RWPE2 (cell line): Measurements from ENCODE around the gene KASH5.

Source experiments
- ATAC-seq: fragments of 200-7000 bp; cut with Tn5 transposase; 3 replicates; pipeline ENCODE4 v1.9.1; 2021; ENCODE audit warnings: low read depth
- DNase-seq: peaks from one replicate; pipeline ENCODE4 v3.0.0-alpha.2; 2020; ENCODE audit warnings: low spot score
- H3K27ac ChIP-seq: fragments of 450-650 bp; 2 replicates; pipeline ENCODE4 v1.5.1; 2017; ENCODE audit warnings: mild to moderate bottlenecking; ENCODE audit not compliant: poor library complexity, severe bottlenecking
- H3K27me3 ChIP-seq: fragments of 250-450 bp; sonication (Bioruptor Pico); 2 replicates; pipeline ENCODE4 v1.5.1; 2021; ENCODE audit warnings: mild to moderate bottlenecking, moderate library complexity; ENCODE audit not compliant: insufficient read depth, poor library complexity, severe bottlenecking
- H3K36me3 ChIP-seq: fragments of 250-450 bp; sonication (Bioruptor Pico); 2 replicates; pipeline ENCODE4 v1.5.1; 2020; ENCODE audit warnings: low read depth, mild to moderate bottlenecking, moderate library complexity
- H3K4me1 ChIP-seq: fragments of 250-450 bp; sonication (Bioruptor Pico); 2 replicates; pipeline ENCODE4 v1.5.1; 2021; ENCODE audit warnings: mild to moderate bottlenecking, moderate library complexity; ENCODE audit not compliant: insufficient read depth, poor library complexity, severe bottlenecking
- H3K4me3 ChIP-seq: fragments of 250-450 bp; sonication (Bioruptor Pico); 2 replicates; pipeline ENCODE4 v1.5.1; 2021; ENCODE audit warnings: mild to moderate bottlenecking, moderate library complexity; ENCODE audit not compliant: severe bottlenecking
- H3K9me3 ChIP-seq: fragments of 250-450 bp; sonication (Bioruptor Pico); 2 replicates; pipeline ENCODE4 v1.5.1; 2021; ENCODE audit warnings: mild to moderate bottlenecking, moderate library complexity; ENCODE audit not compliant: severe bottlenecking
- TF ChIP-seq, protein P1 (sequence below): fragments of 450-650 bp; IDR thresholded peaks from one replicate; pipeline ENCODE4 v1.5.1; 2017; ENCODE audit warnings: mild to moderate bottlenecking, moderate library complexity; ENCODE audit not compliant: poor library complexity, severe bottlenecking

The KASH5 gene

DNA sequence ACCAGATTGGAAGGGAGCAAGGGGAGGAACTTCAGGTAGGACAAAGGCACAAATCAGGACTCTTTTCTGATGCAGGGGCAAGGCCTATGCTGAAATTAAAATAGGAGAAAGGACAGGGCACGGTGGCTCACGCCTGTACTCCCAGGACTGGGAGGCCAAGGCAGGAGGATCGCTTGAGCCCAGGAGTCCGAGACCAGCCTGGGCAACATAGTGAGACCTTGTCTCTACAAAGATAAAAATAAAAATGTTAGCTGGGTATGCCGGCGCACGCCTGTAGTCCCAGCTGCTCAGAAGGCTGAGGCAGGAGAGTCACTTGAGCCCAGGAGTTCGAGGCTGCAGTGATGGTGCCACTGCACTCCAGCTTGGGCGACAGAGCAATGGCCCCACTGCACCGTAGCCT lies 47.6 kb downstream of the KASH5 start:
- TF ChIP-seq, protein P1, sequence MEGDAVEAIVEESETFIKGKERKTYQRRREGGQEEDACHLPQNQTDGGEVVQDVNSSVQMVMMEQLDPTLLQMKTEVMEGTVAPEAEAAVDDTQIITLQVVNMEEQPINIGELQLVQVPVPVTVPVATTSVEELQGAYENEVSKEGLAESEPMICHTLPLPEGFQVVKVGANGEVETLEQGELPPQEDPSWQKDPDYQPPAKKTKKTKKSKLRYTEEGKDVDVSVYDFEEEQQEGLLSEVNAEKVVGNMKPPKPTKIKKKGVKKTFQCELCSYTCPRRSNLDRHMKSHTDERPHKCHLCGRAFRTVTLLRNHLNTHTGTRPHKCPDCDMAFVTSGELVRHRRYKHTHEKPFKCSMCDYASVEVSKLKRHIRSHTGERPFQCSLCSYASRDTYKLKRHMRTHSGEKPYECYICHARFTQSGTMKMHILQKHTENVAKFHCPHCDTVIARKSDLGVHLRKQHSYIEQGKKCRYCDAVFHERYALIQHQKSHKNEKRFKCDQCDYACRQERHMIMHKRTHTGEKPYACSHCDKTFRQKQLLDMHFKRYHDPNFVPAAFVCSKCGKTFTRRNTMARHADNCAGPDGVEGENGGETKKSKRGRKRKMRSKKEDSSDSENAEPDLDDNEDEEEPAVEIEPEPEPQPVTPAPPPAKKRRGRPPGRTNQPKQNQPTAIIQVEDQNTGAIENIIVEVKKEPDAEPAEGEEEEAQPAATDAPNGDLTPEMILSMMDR = no peak
- Histone ChIP-seq H3K9me3 (no peaks in the 10 kb centered on the region), H3K36me3 (no peaks in the 10 kb centered on the region), H3K27ac (no peak overlapping the region), H3K27me3 (peaks cover 96% of the 10 kb centered on the region), H3K4me3 (no peak overlapping the region), H3K4me1 (no peaks in the 10 kb centered on the region)
- DNase-seq = no peak
- ATAC-seq = no peak

DNA sequence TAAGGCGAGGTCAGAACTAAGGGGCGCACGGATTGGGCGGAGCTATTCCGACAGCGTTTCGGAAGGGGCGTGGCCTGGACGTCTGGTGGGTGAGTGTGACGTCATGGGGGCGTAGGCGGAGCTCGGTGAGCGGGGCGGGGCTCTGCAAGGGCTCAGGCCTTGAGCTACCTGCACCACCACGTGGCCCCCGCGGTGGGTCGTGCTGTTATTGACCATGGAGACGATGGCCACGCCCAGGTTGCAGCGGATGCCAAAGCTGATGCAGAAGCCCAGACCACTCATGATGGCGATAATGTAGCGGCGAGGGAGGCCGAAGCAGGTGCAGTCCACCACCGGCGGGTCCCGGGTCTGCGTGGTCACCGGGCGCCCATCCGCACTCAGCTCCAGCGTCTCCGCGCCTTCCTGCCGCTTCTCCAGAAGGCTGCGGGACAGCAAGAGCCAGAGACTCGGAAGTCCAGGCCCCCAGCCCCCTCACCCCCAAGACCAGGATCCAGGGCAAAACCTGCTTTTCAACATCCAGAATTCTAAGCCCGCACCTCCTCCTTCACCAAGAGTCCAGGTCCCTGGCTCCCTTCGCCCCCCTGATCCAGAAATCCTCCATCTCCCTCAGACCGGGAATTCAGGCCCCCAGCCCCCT lies 48.5 kb downstream of the KASH5 start:
- no peak for DNase-seq
- Histone ChIP-seq H3K4me1 (no peaks in the 10 kb centered on the region), H3K4me3 (no peak overlapping the region), H3K9me3 (no peaks in the 10 kb centered on the region), H3K27me3 (peaks cover 95% of the 10 kb centered on the region), H3K27ac (no peak overlapping the region), H3K36me3 (no peaks in the 10 kb centered on the region)
- TF ChIP-seq, protein P1 = no peak
- ATAC-seq = no peak

DNA sequence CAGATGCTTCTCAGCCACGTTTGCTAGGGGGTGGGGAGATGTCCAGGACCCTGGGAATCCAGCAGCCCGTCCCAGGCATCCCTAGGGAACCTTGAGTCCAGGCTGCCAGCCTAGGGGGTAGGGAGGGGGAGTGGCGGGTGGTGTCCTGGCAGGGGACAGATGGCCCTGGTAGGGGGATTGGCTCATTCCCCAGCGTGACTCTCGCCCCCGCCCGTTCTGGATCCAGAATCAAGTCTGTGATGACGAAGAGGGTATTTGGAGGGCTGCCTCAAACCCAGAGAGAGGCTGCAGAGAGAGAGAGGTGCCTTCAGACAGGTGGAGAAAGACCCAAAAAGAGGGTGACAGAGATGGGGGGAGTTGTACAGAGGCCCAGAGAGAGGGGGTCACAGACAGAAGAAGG lies 49.2 kb downstream of the KASH5 start:
- H3K4me1 ChIP-seq = no peaks in the 10 kb centered on the region
- H3K4me3 ChIP-seq = no peak overlapping the region
- TF ChIP-seq, protein P1 = no peak
- no peak overlapping the region for H3K27ac ChIP-seq
- no peak for DNase-seq
- ATAC-seq = no peak
- no peaks in the 10 kb centered on the region for H3K9me3 ChIP-seq
- no peaks in the 10 kb centered on the region for H3K36me3 ChIP-seq
- peaks cover 95% of the 10 kb centered on the region for H3K27me3 ChIP-seq

DNA sequence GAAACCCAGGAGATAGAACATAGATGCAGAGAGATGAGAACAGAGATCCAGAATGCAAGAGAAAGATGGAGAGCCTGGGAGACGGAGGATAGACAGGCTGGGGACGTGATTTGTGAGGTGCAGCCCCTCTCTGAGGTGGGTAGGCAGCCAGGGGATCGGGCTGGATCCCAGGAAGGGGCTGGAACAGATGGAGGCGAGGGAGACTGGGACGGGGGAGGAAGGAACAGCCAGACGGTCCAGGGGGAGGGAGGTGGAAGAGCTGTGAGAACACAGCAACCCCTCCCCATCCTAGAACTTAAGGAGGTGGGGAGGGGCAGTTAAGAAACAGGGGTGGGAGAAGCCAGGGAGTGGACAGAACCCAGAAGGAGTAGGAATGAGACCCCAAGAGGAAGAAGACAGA lies 50.2 kb downstream of the KASH5 start:
- Histone ChIP-seq H3K27me3 (peaks cover 87% of the 10 kb centered on the region), H3K4me3 (no peak overlapping the region), H3K9me3 (no peaks in the 10 kb centered on the region), H3K4me1 (no peaks in the 10 kb centered on the region), H3K36me3 (no peaks in the 10 kb centered on the region), H3K27ac (no peak overlapping the region)
- TF ChIP-seq, protein P1 = no peak
- ATAC-seq (no peak), DNase-seq (no peak)

DNA sequence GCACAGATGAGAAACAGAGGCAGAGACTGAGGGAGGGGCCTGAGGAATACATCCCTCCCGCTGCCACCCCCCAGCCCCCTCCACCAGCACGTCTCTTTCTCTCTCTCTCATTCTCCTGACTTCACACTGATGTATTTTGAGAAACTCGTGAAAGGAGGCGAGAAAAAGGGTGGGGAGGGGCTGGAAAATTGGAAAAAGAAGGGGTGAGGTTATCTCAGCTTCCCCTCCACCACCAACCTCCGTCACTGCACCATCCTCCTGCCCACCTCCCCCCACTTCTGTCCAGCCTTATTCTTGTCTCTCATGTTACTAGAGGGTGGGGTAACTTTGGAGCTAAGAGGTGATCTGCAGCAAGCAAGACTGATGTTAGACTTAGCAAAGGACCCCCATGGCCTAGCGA lies 51.8 kb downstream of the KASH5 start:
- Histone ChIP-seq H3K36me3 (no peaks in the 10 kb centered on the region), H3K4me3 (no peak overlapping the region), H3K9me3 (no peaks in the 10 kb centered on the region), H3K27me3 (peaks cover 75% of the 10 kb centered on the region), H3K27ac (no peak overlapping the region), H3K4me1 (no peaks in the 10 kb centered on the region)
- DNase-seq (no peak), ATAC-seq (no peak)
- TF ChIP-seq, protein P1 = no peak
